Stimulated activated CD4-positive, alpha-beta T cell treated with anti-CD3 and anti-CD28 coated beads, Interleukin-12 subunit alpha, Interleukin-12 subunit beta, amount 100 ng/mL, for 24 hours (primary cell): ENCODE data around the gene DDOST.
"Not testable (repeated sequence)": the region's sequence is repeated elsewhere in the genome, so short reads cannot be mapped to it uniquely, and the experiment has no call there.

Experiments used
- DNase-seq, 2 experiments: peaks; one replicate each; pipeline ENCODE4 v3.0.0-alpha.2; 2020; ENCODE audit warnings: low read depth in 2 of 2

DDOST gene

GRCh38 chr1:20625176-20626097, 35.7 kb downstream of the DDOST start:
- no peak for DNase-seq

GRCh38 chr1:20624709-20625108, 36.5 kb downstream of the DDOST start:
- DNase-seq: no peak

GRCh38 chr1:20621012-20621411, 40.2 kb downstream of the DDOST start:
- DNase-seq: no peak

GRCh38 chr1:20619999-20620398, 41.2 kb downstream of the DDOST start:
- DNase-seq: no peak

DNA sequence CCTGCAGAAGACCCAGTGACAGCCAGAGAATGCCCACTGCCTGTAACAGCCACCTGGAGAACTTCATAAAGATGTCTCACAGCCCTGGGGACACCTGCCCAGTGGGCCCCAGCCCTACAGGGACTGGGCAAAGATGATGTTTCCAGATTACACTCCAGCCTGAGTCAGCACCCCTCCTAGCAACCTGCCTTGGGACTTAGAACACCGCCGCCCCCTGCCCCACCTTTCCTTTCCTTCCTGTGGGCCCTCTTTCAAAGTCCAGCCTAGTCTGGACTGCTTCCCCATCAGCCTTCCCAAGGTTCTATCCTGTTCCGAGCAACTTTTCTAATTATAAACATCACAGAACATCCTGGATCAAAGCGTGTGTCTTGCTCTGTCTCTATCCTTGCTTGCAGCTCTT, 42.6 kb downstream of the DDOST start:
- DNase-seq: no peak

GRCh38 chr1:20616847-20617487, 44.2 kb downstream of the DDOST start:
- no peak for DNase-seq

GRCh38 chr1:20615946-20616846, 45.0 kb downstream of the DDOST start:
- no peak for DNase-seq

DNA sequence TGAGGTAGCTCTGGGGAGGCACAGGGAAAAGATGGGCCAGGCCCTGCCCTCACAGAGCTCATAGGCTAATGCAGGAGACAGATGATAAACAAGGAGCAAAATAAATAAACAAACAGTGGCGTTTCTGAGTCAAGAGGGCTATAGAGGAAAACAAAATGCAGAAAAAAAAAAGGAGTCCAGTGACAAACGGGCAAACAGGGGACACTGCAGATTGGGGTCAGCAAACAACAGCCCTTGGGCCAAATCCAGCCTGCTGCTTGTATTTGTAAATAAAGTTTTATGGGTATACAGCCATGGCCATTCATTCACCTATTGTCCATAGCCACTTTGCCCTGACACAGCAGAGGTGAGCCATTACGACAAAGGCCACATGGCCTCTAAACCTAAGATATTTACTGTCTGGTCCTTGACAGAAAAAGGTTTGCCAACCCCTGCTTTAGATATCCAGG, 47.0 kb downstream of the DDOST start:
- no peak for DNase-seq

DNA sequence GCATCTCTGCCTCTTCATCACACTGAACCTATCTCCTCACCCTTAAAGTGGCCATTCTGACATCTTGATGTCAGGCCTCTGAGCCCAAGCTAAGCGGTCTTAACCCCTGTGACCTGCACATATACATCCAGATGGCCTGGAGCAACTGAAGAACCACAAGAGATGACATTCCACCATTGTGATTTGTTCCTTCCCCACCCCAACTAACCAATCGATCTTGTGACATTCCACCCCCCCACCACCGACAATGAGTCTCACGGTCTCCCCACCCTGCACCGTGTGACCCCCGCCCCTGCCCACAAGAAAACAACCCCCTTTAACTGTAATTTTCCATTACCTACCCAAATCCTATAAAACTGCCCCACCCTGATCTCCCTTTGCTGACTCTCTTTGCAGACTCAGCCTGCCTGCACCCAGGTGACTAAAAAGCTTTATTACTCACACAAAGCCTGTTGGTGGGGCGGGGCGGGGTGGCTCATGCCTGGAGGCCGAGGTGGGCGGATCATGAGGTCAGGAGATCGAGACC, 48.9 kb downstream of the DDOST start:
- DNase-seq: no peak

DNA sequence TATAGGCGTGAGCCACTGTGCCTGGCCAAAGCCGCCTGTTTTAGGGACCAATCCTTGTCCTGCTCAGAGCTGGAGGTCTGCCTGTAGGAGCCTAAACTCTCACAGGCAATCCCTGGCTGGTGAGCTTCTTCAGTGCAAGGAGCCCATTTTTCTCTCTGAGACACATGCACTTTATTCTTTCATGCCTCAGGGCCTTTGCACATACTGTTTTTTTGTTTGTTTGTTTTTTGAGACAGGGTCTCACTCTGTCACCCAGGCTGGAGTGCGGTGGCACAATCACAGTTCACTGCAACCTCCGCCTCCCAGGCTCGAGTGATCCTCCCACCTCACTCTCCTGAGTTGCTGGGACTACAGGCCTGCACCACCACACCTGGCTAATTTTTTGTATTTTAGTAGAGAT, 49.5 kb downstream of the DDOST start:
- DNase-seq: no peak

- no peak for DNase-seq
Measured at GRCh38 chr1:20610970-20611369, 50.2 kb downstream of the DDOST start.

DNA sequence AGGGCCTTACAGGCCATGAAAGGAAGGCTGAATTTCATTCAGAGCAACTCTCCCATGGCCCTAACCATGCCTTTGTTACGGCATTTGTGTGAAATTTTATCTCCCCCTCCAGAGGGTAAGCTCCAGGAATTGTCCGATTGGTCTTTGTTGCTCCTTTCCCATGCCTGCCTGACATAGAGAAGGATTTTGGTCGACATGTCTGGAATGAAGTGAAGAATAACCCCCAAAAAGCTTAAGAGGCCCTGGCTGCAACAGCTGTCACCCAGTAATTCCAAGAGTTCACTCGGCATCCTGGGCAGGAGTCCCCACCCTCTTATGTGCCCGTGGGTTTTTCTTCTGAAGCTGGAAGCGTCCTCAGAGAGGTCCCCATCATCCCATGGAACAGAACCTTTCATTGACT, 51.6 kb downstream of the DDOST start:
- DNase-seq: no peak

DNA sequence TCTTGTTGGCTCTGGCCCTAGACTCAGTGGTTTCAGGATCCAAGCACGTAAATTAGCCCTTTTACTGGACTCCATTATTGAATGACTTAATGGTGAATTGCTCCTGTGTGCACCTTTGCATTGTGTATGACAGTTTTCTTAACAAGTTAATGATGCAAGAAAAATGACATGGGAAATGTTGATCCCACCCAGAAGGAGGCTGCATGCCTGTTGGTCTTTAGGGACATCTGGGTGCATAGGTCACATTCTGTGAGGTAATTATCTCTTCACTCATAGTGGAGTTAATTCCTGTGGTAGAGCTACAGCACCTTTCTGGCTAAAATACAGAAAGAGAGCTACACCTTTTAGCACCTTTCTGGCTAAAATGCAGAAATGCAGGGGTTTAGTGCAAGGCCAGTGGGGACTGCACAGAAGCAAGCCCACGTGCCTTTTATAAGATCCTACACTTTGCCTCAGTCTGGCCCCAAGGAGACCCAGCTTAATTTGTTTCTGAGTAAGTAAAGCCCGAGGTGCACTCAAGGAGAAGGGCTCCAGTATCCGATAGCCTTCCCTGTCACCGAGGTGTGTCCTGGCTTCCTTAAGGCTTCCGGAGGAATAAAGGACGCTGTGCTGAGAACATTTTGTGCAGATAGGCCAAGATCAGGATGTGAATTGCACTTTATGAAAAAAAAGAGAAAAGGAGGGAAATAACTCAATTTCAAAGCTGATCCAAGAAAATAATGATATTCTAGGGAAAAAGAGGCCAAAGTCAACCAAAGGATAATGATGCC, 54.2 kb downstream of the DDOST start:
- DNase-seq: not testable (repeated sequence)

DNA sequence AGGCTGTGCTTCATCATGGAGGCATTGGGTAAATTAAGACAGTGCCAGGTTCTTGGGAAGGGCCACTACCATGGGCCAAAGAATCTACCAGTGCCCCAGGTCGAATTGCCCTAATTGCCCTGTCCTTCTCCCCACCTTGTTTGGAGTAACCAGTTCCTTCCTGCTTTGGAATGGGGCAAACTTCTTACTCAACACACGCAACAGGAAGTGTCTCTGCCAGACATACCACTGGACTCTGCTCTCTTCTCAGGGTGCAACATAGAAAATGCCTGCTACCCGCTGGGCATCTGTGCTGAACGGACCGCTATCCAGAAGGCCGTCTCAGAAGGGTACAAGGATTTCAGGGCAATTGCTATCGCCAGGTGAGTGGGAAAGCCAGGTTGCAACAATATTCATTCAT, 56.5 kb downstream of the DDOST start:
- no peak for DNase-seq

DNA sequence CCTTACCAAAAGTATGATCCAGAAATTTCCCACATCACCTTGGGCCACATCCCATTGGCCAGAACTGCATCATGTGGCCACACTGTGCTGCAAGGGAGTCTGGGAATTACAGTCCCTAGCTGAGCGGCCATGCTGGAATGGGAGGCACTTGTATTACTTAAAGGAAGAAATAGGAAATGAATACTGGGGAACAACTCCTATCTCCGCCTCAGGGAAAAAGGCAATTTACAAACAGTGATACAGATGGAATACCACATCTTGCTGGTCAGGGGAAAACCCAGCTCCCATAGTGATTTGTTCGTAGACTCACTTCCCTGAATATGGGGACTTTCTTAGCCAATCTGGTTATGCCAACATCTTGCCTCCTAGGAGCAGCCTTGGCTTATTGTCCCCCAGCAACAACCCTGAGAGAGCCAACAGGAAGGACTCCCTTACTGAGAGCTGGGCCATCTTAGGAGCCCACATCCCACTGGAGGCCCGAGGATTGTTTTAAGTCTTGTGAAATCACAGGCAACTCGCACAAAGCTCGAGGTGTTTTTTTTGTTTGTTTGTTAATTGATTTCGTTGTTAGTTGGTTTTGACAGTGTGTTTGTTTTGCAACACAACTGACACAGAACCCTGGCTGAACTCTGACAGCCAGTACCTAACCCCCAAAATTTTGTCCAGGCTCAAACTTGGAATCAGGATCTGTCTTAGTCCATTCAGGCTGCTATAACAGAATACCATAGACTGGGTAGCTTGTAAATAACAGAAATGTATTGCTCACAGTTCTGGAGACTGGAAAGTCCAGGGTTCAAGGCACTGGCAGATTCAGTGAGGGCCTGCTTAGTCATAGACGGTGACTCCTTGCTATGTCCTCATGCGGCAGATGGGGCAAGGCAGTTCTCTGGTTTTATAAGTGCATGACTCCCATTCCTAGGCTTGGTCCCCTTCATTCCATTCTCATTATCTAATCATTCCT, 57.4 kb downstream of the DDOST start:
- no peak for DNase-seq

DNA sequence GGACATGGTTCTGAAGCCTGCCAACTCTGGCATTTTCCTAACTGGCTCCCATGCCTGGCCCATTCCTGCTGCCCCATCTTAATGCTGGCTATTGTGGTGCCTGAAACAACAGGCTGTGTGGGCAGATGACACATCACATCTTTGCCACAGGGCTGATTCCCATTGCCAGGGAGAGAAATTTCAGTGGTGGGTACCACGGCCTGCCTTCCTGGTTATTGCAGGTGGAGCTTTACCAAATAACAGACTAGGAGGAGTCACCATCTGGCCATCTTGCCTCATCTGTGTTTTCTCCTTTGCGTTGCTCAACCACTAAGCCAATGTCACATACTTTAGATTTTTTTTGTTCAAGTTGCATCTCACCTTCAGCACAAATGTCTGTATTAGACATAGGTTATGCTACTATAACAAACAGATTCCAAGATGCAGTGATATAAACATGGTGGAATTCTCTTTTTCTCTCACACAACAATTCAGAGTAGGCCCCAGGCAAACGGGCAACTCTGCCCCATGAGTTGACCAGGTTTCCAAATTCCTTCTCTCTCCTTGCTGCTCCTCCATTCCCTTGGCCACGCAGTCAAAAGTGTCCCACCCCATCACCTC, 58.2 kb downstream of the DDOST start:
- no peak for DNase-seq
